Natural killer cell (primary cell): ENCODE measurements around the gene SPAG17. TPM values are rescaled to one million over a fixed set of nuclear protein-coding genes. Genes with fewer than 3 reads are reported as not detected.

ENCODE experiments used
- ATAC-seq, 3 donors: fragments of 150-1000 bp in 2 of 3; fragments of 200-7000 bp in 1 of 3; cut with Tn5 transposase; 1 replicate in 1 of 3; 2 replicates in 2 of 3; pipeline ENCODE4 v1.10.0; 2021; ENCODE audit warnings: mild to moderate bottlenecking in 2 of 3, moderate library complexity in 2 of 3
- DNase-seq, 2 donors: peaks; one replicate each; pipeline versions ENCODE4 v3.0.0 to v3.0.0-alpha.2; 2013 to 2021; ENCODE audit warnings: mixed read lengths in 1 of 2
- H3K27ac ChIP-seq: one replicate; pipeline ENCODE4 v1.5.1; 2013; ENCODE audit warnings: mild to moderate bottlenecking, low read length
- H3K27me3 ChIP-seq: one replicate; pipeline ENCODE4 v1.6.1; 2013; ENCODE audit warnings: low read length; ENCODE audit not compliant: control insufficient read depth, insufficient read depth
- H3K36me3 ChIP-seq: one replicate; pipeline ENCODE4 v1.6.1; 2013; ENCODE audit warnings: low read length; ENCODE audit not compliant: control insufficient read depth, insufficient read depth
- H3K4me1 ChIP-seq: one replicate; pipeline ENCODE4 v1.6.1; 2013; ENCODE audit warnings: low read length; ENCODE audit not compliant: control insufficient read depth, insufficient read depth
- H3K4me3 ChIP-seq: one replicate; pipeline ENCODE4 v1.5.1; 2013; ENCODE audit warnings: low read length
- H3K9me3 ChIP-seq: one replicate; pipeline ENCODE4 v1.6.1; 2013; ENCODE audit warnings: low read length; ENCODE audit not compliant: control insufficient read depth, insufficient read depth
- H3K27ac Mint-ChIP-seq, 2 donors: one replicate each; pipeline ENCODE4 v1.8.0; 2022; ENCODE audit warnings: mild to moderate bottlenecking in 2 of 2, mixed read lengths in 2 of 2, moderate library complexity in 1 of 2
- H3K27me3 Mint-ChIP-seq, 2 donors: one replicate each; pipeline ENCODE4 v1.8.0; 2022; ENCODE audit warnings: low read depth in 2 of 2, mixed read lengths in 2 of 2
- H3K36me3 Mint-ChIP-seq: one replicate; pipeline ENCODE4 v1.8.0; 2022; ENCODE audit warnings: mixed read lengths
- H3K4me1 Mint-ChIP-seq, 2 donors: one replicate each; pipeline ENCODE4 v1.8.0; 2022; ENCODE audit warnings: mixed read lengths in 2 of 2
- H3K4me3 Mint-ChIP-seq: one replicate; pipeline ENCODE4 v1.8.0; 2022; ENCODE audit warnings: mild to moderate bottlenecking, moderate library complexity, mixed read lengths
- H3K9me3 Mint-ChIP-seq, 2 donors: one replicate each; pipeline ENCODE4 v1.8.0; 2022; ENCODE audit warnings: mixed read lengths in 2 of 2
- WGBS: methylation state at CpG from one replicate; pipeline ENCODE4 v1.1.7; 2013; ENCODE audit warnings: missing lambda C conversion rate; ENCODE audit not compliant: insufficient coverage; 5-methylcytosine and 5-hydroxymethylcytosine counted together
- intact Hi-C: fragments of 100-400 bp; cut with micrococcal nuclease; formaldehyde crosslinking; loops from one replicate; pipeline ENCODE4 v1.14.2; 2022
- total RNA-seq, 4 donors: library from RNA; stranded (reverse); fragments of 120-200 nt in 1 of 4; gene quantifications; one replicate each; pipeline versions ENCODE4 v1.2.3 to v1.2.4, GENCODE V29; 2013 to 2022
- TF ChIP-seq, protein P1 (sequence below): fragments of 200-600 bp; IDR thresholded peaks from one replicate; pipeline ENCODE4 v1.8.0; 2022; ENCODE audit warnings: antibody characterized with exemption

Gene SPAG17
- total RNA-seq, 3 donors from 2014 or later (not counting 1 experiment from before 2014, with no cell fraction given): not detected

DNA sequence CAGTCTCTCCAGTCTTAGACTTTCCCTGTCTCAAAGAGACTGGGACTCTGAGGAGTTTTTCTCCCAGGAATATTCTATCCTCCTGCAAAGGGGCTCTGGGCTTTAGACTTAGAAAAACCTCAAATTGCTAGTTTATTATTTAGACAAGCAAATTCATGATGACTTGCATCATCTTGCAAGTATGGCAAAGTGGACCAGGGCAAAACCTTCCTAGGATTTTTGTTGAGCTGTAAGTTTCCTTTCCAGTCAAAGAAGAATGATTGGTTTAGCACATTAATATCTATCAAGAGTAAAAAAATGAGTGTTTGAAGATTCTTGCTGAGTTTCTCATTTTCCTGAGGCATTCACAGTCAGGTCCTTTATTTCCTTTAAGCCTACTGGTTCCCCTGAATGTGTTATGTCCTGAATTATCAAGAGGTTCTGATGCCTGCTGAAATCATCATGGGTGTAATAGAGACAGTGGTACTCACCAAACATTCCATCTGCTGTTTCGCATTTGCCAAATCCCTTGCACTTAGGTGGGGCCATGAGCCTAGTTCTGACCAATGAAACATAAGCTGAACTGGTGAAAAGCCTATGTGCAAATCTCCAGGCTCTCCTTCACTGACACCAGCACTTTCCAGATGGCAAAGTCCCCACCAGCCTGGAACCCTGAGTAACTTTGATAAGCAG lies 25.2 kb upstream of the SPAG17 start:
- H3K36me3 ChIP-seq: no peaks in the 10 kb centered on the region
- ATAC-seq (no peak), DNase-seq (no peak)
- TF ChIP-seq, protein P1, sequence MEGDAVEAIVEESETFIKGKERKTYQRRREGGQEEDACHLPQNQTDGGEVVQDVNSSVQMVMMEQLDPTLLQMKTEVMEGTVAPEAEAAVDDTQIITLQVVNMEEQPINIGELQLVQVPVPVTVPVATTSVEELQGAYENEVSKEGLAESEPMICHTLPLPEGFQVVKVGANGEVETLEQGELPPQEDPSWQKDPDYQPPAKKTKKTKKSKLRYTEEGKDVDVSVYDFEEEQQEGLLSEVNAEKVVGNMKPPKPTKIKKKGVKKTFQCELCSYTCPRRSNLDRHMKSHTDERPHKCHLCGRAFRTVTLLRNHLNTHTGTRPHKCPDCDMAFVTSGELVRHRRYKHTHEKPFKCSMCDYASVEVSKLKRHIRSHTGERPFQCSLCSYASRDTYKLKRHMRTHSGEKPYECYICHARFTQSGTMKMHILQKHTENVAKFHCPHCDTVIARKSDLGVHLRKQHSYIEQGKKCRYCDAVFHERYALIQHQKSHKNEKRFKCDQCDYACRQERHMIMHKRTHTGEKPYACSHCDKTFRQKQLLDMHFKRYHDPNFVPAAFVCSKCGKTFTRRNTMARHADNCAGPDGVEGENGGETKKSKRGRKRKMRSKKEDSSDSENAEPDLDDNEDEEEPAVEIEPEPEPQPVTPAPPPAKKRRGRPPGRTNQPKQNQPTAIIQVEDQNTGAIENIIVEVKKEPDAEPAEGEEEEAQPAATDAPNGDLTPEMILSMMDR: no peak
- no peaks in the 10 kb centered on the region for H3K36me3 Mint-ChIP-seq
- H3K4me1 ChIP-seq: no peaks in the 10 kb centered on the region
- H3K9me3 Mint-ChIP-seq: peaks cover 10 to 12% of the 10 kb centered on the region in 2 donors
- H3K9me3 ChIP-seq: no peaks in the 10 kb centered on the region
- H3K27me3 ChIP-seq: no peaks in the 10 kb centered on the region
- no peaks in the 10 kb centered on the region for H3K4me1 Mint-ChIP-seq
- H3K4me3 Mint-ChIP-seq: no peak overlapping the region
- H3K27ac ChIP-seq: no peak overlapping the region
- no peak overlapping the region for H3K4me3 ChIP-seq
- H3K27ac Mint-ChIP-seq: no peak overlapping the region
- WGBS: 96% methylated on average over 1 of the region's 1 CpG
- H3K27me3 Mint-ChIP-seq: no peaks in the 10 kb centered on the region
- intact Hi-C loops: no loop called here

DNA sequence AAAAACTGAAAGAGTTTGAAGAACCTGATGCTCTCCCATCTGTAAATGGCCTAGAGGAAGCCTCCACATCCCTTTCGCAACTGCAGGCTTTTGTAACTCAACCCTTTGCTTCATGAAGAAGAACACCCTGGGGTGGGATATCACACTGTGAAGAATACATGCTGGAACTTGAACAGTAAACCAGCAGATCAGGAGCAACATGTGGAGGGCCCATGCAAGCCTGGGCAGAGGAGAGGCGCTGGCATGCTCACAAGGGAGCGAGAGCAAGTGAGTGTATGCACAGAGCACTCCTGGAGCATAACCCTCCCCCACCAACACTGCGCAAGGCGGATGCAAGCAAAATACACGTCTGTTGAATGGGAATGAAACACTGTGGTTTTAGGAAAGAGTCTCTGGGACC lies 24.6 kb upstream of the SPAG17 start:
- no peak overlapping the region for H3K27ac Mint-ChIP-seq
- no peaks in the 10 kb centered on the region for H3K36me3 Mint-ChIP-seq
- intact Hi-C loops: no loop called here

DNA sequence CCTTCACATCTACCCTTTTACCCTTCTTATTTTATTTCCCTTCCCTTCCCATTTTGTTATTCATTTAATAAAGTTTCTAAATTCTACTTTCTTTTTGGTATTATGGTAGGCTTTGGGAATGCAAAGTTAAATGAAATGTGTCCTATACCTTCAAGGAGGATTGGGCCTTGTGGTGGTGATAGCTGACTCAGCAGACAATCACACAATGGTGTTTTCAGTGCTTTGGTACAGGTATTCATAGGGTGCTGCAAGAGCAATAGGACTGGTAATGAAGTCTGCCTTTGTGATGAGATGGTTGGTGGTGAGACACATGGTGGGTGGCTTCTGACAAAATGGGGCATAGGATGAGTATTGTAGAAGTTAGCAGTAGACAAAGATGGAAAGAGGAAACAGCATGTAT lies 21.9 kb upstream of the SPAG17 start:
- Mint-ChIP-seq H3K27ac (no peak overlapping the region), H3K4me1 (no peaks in the 10 kb centered on the region), H3K27me3 (no peaks in the 10 kb centered on the region), H3K36me3 (no peaks in the 10 kb centered on the region), H3K9me3 (peaks cover 10 to 17% of the 10 kb centered on the region in 2 donors), H3K4me3 (no peak overlapping the region)
- H3K27ac ChIP-seq: no peak overlapping the region
- no peaks in the 10 kb centered on the region for H3K36me3 ChIP-seq
- no peaks in the 10 kb centered on the region for H3K27me3 ChIP-seq
- intact Hi-C loops: no loop called here
- no peak overlapping the region for H3K4me3 ChIP-seq
- H3K9me3 ChIP-seq: no peaks in the 10 kb centered on the region
- DNase-seq: no peak
- ATAC-seq: no peak
- H3K4me1 ChIP-seq: no peaks in the 10 kb centered on the region
- TF ChIP-seq, protein P1: no peak

More for the DNA sequence above, 24.6 kb upstream of the SPAG17 start:
- no peak overlapping the region for H3K4me3 ChIP-seq
- 83% methylated on average over 5 of the region's 6 CpGs for WGBS
- no peak for ATAC-seq
- Mint-ChIP-seq H3K9me3 (peaks cover 10 to 12% of the 10 kb centered on the region in 2 donors), H3K4me3 (no peak overlapping the region), H3K27me3 (no peaks in the 10 kb centered on the region), H3K4me1 (no peaks in the 10 kb centered on the region)
- H3K27ac ChIP-seq: no peak overlapping the region
- no peak for DNase-seq
- no peaks in the 10 kb centered on the region for H3K9me3 ChIP-seq
- TF ChIP-seq, protein P1: no peak
- H3K36me3 ChIP-seq: no peaks in the 10 kb centered on the region
- no peaks in the 10 kb centered on the region for H3K27me3 ChIP-seq
- no peaks in the 10 kb centered on the region for H3K4me1 ChIP-seq

DNA sequence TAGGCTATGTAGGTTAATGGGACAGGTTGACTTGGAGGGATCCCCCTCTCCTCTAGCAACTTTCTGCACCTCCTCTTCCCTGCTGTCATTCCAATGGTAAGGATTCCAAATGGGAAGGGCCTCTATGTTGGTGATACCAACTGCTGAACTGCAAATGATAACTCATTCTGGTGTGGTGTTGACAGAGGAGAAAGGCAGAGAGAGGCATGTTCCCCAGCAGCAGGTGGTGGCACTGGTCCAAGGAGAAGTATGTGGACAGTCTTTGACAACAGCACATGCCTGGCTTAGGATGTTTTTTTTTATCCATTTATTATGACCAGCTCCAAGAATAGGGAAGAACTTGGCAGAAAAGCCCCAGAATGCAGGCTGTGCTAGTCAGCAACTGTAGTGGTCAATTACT lies 19.6 kb upstream of the SPAG17 start:
- Histone ChIP-seq H3K36me3 (no peaks in the 10 kb centered on the region), H3K9me3 (no peaks in the 10 kb centered on the region), H3K4me3 (no peak overlapping the region), H3K4me1 (no peaks in the 10 kb centered on the region), H3K27ac (no peak overlapping the region), H3K27me3 (no peaks in the 10 kb centered on the region)
- Mint-ChIP-seq H3K27ac (no peak overlapping the region), H3K9me3 (peaks cover 14 to 16% of the 10 kb centered on the region in 2 donors), H3K4me1 (no peaks in the 10 kb centered on the region), H3K27me3 (no peaks in the 10 kb centered on the region), H3K36me3 (no peaks in the 10 kb centered on the region), H3K4me3 (no peak overlapping the region)
- TF ChIP-seq, protein P1: no peak
- DNase-seq (no peak), ATAC-seq (no peak)
- intact Hi-C loops: no loop called here
